ENCODE data around the gene PRRC1.
"Not testable (repeated sequence)": the region's sequence is repeated elsewhere in the genome, so short reads cannot be mapped to it uniquely, and the experiment has no call there.

Gene PRRC1

DNA sequence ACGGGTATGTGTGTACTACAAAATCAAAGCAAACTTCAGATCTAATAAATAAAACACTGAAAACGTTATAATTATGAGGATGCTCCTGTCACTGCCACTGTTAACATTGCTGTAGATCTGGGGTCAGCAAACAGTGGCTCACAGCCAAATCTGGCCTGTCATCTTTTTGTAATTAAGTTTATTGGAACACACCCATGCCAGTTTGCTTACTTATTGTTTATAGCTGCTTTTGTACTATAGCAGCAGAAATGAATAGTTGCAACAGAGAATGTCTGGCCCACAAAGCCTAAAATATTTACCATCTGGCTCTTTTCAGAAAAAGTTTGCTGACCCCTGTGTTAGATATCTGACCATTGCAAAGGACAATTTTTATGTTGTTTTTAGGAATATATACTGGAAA, 32.1 kb downstream of the PRRC1 start:
- DNase-seq: peak; percentile 86

DNA sequence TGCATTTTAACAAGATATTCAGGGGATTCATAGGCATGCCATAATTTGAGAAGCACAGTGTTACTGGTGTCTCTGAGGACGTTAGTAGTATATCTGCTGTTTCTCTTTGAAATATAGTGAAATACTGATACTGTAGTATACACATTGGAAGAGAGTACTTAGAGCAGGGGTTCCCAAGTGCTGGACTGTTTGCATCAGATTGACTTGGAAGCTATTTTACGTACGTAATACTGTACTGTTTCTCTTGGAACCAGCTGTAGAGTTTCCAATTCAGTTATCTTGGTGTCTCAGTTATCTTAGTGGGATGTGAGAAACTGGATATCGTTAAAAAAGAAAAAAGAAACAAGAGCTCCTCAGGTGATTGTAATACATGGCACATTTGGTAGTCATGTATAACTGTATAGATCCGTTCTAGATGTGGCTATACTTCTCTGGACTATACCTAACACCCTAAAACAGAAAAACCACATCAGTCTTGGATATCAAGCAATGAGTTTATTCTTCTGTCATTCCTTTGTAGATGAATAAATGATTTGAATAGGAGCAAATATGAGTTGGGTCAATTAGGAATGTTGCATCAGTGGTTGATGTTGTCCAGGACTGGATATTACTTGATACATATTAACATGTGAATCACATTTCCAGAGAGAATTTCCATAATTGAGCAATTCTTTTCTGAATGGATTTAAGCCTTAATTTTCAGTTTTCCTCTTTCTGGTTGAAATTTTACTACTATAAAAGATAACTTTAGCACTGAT, 33.4 kb downstream of the PRRC1 start:
- DNase-seq: no peak

DNA sequence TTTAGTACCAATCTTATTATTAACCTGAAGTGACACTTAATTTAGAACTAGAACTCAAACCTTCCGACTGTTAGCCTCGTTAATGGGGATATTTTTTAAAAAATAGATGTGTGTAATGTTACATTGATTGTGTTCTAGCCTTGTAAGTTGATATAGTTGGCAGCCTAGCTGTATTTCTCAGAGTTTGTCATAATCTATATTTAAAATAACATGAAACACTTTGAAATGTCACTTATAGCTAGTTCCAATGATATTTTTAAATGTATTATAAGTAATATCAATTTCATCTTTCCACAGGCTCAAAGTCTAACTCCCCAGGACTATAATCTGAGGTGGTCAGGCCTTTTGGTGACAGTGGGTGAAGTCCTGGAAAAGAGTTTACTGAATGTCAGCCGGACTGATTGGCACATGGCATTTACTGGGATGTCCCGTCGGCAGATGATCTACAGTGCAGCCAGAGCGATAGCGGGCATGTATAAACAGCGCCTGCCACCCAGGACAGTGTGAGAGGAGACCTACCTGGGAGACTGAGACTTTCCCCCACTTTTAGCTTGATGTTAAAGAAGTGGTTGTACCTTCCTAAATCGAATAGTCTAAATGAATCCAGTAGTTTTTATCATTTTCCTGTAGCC, 34.1 kb downstream of the PRRC1 start:
- no peak for DNase-seq

DNA sequence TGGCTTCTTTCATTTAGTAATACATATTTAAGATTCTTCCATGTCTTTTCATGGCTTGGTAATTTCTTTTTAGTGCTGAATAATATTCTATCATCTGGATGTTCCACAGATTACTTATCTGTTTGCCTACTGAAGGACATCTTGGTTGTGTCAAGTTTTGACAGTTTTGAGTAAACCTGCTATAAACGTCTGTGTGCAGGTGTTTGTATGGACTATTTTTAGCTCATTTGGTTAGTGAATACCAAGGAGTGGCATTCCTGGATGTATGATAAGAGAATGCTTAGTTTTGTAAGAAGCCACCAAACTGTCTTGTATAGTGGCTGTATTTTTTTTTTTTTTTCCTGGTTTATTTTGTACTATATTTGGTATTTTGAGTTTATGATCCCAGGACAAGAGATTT, 38.4 kb downstream of the PRRC1 start:
- no peak for DNase-seq

DNA sequence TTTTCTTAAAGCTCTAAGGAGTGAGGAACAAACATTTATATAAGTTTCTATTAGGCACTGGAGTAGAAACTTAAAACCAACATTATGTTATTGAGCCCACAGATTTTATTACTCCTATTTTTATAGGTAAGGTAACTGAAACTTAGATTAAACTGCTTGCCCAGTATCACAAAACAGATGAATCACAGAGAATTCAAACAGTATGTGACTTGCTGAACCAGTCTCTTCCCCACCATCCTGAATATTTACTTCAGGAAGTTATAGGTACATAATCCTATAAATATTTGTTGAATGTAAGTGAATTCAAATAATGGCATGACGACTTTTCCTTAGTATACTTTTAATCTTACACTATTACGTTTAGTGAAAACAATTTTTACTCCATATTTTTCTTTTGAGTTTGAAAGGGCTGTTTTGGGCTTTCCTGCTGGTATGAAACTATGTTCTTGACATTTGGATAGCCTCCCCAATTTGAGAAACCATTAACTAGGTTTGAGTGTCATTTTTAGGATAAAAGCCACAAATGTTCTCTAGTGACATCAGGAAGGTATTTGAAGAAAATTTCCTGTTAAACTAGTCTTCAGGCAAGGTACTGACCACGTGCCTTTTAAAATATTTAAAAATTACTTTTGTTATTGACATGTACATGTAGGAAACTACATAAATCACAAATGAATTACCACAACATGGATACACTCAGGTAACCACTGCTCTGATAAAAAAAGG, 39.3 kb downstream of the PRRC1 start:
- no peak for DNase-seq

DNA sequence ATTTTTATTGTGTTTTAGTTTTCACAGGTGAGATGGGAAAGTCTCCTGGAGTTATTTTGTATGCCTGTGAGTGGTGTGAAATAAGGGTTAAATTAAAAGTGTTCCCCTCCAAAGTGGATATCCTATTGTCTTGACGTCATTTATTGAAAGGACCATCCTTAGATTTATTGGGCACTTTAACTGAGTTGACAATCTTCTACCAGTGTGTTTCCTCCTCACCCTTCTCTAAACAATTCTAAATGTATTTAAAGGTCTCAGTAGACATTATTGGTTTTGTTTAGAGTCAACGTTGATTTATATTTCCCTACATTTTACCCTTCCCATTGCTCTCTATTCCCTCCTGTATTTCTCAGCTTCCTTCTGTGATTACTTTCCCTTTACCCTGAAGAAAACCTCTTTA, 40.8 kb downstream of the PRRC1 start:
- no peak for DNase-seq

DNA sequence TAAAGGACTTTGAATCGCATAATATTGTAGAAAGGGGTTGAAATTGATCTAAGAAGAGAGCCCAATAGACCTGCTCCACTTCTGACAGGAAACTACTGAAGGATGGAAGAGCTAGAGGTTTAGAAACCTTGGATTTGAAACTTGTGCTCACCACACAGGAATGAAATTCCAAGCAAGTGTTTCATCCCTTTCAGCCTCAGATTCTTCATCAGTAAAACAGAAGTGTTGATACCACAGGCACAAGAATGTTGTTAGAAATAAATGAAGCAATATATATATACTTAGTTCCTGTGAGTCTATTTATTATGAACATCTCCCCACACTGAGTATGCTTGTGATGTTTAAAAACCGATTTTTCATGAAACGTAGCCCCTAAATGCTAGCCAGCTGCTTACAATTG, 43.8 kb downstream of the PRRC1 start:
- DNase-seq: no peak

DNA sequence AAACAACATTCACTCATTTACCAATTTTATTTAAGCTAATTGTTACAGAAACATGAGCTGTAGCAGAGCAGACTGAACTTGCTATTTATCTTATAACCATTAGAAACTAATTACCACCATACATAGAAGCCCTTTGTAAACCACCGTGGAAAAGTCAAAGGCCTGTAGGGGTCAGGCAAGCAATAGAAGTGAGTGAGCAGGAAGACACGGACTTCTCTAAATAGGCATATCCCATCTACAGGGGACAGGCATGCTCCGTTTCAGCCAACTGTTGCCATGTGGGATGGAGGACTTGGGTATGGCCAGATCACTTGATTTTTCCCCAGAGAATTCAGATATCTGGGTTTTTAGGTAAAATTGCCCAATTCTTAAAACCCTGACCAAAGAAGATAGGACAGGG, 44.8 kb downstream of the PRRC1 start:
- DNase-seq: peak; percentile 57

DNA sequence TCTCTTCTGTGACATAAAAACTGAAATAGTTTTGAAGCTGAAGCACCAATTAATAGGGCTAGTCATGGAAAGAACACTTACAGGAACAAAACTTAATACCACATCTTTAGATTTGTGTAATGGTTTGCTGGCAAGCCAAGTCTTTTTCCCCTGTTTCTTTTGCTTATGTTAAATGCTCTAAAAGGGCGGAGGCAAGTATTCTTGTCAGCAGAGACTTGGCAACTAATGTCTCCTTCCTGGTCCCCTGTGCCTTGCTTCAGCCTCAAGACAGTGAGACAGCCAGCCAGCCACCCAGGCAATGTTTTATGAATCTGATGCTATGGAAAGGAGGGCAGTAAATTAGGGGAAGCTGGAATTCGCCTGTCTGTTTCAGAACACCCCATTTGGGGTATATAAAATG, 45.7 kb downstream of the PRRC1 start:
- DNase-seq: no peak

DNA sequence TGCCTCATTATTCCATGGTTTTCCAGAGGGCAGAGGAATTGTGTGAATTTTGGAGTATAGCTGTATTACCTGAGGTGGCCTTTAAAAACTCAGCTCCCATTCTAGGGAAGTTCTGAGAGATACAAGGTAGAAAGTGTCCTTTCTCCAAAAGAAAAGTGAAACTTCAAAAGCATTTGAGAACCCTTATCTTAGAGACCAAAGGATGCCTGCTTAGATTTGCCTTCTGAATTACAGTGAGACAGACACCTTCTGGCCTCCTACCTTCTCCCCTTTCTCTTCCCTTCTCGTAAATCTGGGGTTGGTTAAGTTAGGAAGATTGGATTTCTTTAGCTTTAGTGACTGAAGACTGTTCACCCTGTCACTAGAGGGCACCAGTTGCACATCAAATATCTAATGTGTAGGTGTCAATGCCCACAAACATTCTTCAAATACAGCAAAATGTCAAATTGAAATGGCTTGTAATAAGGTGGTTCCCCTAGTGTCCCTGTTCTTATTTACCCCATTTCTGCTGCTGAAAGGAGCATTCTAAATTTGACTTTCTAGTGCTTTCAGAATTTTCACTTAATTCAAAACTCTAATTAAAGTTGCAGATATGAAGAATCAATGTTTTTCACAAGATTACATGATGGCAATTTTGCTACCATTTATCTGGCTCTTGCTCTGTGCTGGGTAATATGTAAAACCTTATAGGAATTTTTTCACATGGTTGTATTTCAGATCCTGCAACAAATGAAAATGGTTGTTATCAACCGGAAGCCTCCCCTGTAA, 46.7 kb downstream of the PRRC1 start:
- peak; percentile 84 for DNase-seq

DNA sequence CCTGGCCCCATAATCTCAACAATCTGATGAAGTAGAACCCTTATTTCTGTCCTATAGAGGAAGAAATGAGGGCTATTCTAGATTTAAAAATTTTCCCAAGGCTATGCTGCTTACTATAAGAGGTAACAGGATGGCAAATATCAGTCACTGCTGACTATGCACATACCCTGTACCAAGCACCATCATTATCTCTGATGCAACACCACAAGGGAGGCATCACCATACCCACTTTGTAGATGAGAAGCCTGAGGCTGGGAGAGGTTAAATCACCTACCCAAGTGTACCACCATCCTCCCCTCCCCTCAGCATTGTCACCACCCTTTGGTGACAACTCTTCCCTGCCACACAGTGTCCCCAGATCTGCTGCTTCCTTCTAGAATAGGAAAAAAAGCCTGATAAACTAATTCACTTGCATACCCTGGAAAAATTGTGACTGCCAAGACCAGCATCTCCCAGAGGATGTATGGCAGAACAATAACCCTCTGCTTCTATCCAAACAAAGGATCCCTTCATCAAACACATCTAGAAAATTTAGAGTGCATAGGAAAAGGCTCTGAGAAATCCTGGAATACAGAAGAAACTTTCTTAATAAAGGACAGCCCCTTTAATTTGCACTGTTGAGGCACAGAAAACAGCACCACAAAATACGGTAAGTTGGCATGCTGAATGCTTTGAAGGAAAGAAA, 48.3 kb downstream of the PRRC1 start:
- DNase-seq: no peak

DNA sequence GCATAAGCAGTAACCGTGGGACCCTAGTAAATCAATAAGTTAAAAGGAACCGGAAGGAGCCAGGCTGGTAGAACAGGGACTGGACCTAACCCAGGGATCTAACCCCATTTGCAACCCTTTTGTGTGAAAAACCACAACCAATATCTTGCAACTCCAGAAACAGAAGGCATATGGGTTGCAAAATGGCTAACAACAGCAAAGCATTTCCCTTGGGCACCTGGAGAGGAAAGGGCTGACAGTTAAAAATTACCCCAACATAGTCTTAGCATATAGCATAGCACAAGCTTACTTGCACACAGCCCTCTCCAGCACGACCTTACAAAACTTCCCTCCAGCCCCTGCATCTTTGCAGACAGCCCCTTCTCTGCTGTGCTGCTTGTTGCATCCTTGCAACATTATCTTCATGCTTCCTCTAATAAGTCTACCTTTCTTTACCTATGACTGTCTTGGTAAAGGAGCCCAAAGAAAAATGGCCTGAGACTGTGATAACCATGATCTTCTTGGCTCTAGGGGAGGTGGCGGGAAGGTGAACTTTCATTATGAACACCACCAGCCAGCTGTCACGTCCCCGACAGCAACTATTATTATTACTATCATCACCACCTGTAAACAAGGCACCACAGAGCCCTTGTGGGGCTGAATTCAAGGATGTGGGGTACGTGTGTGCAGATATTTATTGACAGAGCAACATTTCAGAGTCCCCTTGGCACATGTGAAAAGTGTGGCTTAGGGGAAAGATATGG, 49.8 kb downstream of the PRRC1 start:
- no peak for DNase-seq

DNA sequence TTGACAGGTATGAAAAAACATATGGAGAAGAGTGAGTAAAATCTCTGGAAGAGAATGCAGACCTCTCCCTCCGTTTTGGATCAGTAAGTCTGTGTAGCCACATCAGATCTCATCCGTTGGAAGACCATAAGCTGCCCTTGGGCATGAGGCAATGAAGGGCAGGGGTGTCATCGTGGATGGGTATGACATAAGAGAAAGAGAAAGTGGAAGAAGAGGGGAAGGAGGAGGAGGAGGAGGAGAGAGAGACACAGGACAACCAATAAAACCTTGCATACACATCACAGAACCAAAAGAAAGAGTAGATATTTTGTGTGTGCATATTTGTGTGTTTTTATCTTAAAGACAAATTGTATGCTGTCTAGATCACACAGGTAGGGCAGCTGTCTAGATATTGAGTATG, 50.7 kb downstream of the PRRC1 start:
- DNase-seq: no peak

DNA sequence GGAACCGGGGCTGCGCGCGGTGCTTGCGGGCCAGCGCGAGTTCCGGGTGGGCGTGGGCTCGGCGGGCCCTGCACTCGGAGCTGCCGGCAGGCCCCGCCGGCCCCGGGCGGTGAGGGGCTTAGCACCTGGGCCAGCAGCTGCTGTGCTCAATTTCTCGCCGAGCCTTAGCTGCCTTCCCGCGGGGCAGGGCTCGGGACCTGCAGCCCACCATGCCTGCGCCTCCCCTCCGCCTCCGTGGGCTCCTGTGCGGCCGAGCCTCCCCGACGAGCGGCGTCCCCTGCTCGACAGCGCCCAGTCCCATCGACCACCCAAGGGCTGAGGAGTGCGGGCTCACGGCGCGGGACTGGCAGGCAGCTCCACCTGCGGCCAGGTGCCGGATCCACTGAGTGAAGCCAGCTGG, 52.0 kb downstream of the PRRC1 start:
- not testable (repeated sequence) for DNase-seq

DNA sequence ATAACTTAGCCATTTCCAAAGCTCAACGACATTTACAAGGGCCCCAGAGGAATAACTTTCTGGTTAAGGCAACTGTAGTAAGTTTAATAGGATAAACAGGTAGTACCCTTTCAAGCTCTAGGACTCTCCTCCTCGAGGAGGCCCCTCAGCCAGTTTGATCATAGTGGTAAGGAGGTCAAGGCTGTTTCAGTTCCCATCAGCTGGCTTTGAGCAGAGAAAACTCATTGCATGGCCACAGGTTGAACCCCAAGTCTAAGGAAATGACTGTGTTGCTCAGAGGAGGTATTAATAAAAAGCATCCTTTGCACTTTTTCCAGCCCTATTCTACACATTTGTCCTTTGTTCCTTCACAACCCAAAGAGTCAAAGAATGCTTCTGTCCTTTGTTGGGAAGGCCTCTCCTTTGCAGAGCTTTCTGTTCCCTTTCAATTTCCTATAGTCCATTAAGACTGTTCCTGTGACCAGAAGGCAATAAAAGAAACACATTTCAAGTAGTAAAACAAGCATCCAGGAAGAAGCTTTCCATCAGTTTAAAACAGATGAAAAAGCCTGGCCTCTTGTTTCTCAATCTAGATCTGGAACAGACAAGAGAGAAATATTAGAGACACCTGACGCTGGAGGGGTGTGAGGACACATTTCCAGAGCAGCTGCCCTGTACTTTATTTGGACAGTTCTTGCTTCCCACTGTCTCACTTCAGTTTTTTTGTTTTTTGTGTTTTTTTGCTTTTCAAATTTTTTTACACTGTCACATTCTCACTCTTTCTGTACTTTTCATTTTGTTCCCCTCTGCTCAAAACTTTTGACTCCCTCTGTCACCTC, 54.1 kb downstream of the PRRC1 start:
- no peak for DNase-seq

DNA sequence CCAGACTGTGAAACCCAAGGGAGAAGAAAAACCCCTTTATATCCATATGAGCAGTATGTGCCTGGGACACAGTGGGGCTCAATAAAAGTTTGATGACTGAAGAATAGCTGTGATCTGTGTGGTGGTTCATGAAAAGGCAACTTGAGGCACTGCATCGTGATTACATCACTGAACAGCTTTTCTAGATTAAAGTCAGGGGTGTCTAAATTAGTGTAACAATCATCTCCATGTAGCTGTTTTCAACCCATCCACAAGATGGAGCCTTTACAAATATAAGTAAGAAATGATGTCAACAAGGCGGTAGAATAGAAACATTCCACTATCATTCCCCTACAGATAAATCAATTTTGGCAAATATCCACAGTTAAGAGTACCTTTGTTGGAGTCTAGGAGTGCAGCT, 55.5 kb downstream of the PRRC1 start:
- DNase-seq: no peak

DNA sequence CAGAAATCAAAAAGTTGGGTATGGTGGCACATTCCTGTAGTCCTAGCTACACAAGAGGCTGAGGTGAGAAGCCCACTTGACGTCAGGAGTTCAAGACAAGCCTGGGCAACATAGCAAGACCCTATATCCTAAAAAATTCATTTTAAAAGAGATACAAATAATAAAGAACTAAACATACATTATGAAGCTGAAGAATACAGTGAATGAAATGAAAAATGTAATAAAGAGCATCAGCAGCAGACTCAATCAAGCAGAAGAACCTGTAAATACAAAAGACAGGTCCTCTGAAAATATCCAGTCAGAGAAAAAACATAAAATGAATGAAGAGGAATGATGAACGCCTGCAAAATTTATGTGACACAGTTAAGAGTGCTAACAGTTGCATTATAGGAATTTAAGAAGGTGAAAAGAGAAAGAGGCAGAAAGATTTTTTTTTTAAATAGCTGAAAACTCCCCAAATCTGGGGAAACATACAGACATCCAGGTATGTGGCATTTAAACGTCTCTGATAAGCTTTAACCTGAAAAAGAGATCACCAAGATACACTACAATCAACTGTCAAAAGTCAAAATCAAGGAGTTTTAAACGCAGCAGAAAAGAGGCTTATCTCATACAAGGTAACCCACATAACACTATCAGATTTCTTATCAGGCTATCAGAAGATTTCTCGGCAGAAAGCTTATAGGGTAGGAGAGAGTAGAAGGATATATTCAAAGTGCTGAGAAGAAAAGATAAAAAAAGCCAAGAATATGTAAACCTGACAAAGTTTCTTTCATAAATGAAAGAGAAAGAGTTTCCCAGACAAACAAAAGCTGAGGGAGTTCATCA, 57.6 kb downstream of the PRRC1 start:
- DNase-seq: no peak

DNA sequence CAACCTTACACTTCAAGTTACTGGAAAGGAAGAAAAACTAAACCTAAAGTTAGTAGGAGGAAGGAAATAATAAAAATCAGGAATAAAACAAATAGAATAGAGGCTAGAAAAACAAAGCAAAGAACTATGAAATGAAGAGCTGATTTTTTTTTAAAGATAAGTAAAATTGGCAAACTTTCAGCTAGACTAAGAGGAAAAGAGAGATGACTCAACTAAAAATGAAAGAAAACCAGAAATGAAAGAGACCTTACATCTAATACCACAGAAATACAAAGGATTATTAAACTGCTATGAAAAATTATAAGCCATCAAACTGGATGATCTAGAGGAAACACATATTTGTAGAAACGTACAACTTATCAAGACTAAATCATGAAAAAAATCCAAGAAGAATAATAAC, 60.0 kb downstream of the PRRC1 start:
- DNase-seq: no peak

DNA sequence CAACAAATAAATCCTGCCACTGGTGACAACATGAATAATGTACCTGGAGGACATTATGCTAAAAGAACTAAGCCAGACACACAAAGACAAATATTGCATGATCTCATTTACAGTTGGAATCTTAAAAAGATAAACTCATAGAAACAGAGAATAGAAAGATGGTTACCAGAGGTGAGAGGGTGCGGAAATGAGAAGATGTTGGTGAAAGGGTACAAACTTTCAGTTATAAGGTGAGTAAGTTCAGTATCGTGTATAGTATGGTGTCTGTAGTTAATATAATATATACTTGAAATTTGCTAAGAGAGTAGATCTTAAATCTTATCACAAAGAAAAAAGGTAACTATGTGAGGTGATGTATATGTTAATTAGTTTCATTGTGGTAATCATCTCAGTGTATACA, 63.3 kb downstream of the PRRC1 start:
- DNase-seq: no peak

DNA sequence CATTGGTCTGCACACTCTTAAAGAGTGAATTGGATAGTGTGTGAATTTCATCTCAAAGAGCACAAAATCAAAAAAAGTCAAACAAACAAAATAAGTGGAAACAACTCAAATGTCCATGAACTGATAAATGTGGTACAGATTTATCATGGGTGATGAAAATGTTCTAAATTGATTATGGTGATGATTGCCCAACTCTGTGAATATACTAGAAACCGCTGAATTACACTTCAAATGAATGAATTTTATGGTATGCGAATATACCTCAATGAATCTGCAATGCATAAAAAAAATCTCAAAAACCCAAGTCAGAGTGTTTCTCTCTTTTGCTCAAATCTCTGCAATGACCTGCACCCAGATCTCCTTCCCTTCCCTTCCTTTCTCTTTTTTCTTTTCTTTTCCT, 64.0 kb downstream of the PRRC1 start:
- DNase-seq: no peak
